Panc1 (cell line): ENCODE measurements around the gene SH3PXD2B.

Source experiments
- CTCF ChIP-seq: fragments of 450-650 bp; IDR thresholded peaks from 2 replicates; pipeline ENCODE4 v1.5.1; 2017; ENCODE audit warnings: mild to moderate bottlenecking
- POLR2AphosphoS5 ChIP-seq: IDR thresholded peaks from 2 replicates; pipeline ENCODE4 v1.6.1; 2012; ENCODE audit warnings: mild to moderate bottlenecking, low read depth, low read length, moderate library complexity
- REST ChIP-seq, 2 experiments: IDR thresholded peaks; 2 replicates each; pipeline ENCODE4 v1.6.1; 2011 to 2012; ENCODE audit warnings: low read depth in 2 of 2, control low read depth in 1 of 2, low read length in 1 of 2, mild to moderate bottlenecking in 1 of 2, moderate library complexity in 1 of 2; ENCODE audit not compliant: insufficient read depth in 1 of 2
- SIN3A ChIP-seq: IDR thresholded peaks from 2 replicates; pipeline ENCODE4 v1.6.1; 2012; ENCODE audit warnings: low read depth, mild to moderate bottlenecking, low read length, moderate library complexity, borderline replicate concordance; ENCODE audit not compliant: insufficient read depth
- TCF7L2 ChIP-seq: IDR thresholded peaks from 2 replicates; pipeline ENCODE4 v1.6.1; 2011; ENCODE audit warnings: mild to moderate bottlenecking, low read depth, low read length, inconsistent platforms

GRCh38 chr5:172385010-172385563, 69.2 kb downstream of the SH3PXD2B start:
- TF ChIP-seq CTCF (no peak), SIN3A (no peak), POLR2AphosphoS5 (no peak), REST (IDR thresholded peaks at IDR 0.05; ENCODE audit: insufficient read depth in 1 of 2, low read depth in 2 of 2, low read length in 1 of 2) (no peak), TCF7L2 (no peak)
